RPMI7951 (cell line): ENCODE data around the gene LMOD3. TPM values are rescaled to one million over a fixed set of nuclear protein-coding genes. Genes with fewer than 3 reads are reported as not detected.
A peak's percentile ranks its signal among the peaks of the same experiment; 100 is the strongest.

Experiments used
- DNase-seq: peaks from one replicate; pipeline ENCODE4 v3.0.0-alpha.2; 2012; ENCODE audit warnings: low read depth
- total RNA-seq: library from RNA; depleted of rRNA; stranded (reverse); fragments of >200 nt; shearing (Covaris generic); gene quantifications from 2 replicates; pipeline ENCODE4 v1.2.3, GENCODE V29; 2014

The LMOD3 gene
- total RNA-seq, 1 experiment from 2014 or later = not detected

- no peak for DNase-seq
Measured at GRCh38 chr3:69092030-69092516, 30.3 kb downstream of the LMOD3 start.

- no peak for DNase-seq
Measured at GRCh38 chr3:69091389-69092029, 30.9 kb downstream of the LMOD3 start.

- DNase-seq = peak; percentile 63
Measured at GRCh38 chr3:69090021-69090420, 32.4 kb downstream of the LMOD3 start.

GRCh38 chr3:69088063-69088462 is 34.3 kb downstream of the LMOD3 start:
- DNase-seq = peak; percentile 69

- DNase-seq = no peak
Measured at GRCh38 chr3:69087030-69087791, 35.2 kb downstream of the LMOD3 start.

GRCh38 chr3:69085833-69086722 is 36.3 kb downstream of the LMOD3 start:
- DNase-seq = peak; percentile 97

GRCh38 chr3:69085168-69085832 is 37.1 kb downstream of the LMOD3 start:
- DNase-seq = peak; percentile 30

GRCh38 chr3:69084326-69085167 is 37.8 kb downstream of the LMOD3 start, which contains the start of gene ARL6IP5:
Gene ARL6IP5 (plus strand): TSS chr3:69084937. CDS start chr3:69085048, 111 bp downstream.
- peak; percentile 95 for DNase-seq

- DNase-seq = peak; percentile 84
Measured at GRCh38 chr3:69082805-69083204, 39.6 kb downstream of the LMOD3 start.

GRCh38 chr3:69082361-69082760 is 40.0 kb downstream of the LMOD3 start:
- DNase-seq = no peak

GRCh38 chr3:69081583-69082262 is 40.7 kb downstream of the LMOD3 start:
- DNase-seq = peak; percentile 72

- peak; percentile 85 for DNase-seq
Measured at GRCh38 chr3:69080233-69080920, 42.0 kb downstream of the LMOD3 start, which contains the start of gene UBA3. Gene UBA3 (minus strand): TSS chr3:69080365. CDS start chr3:69080353, 12 bp downstream.

- DNase-seq = peak; percentile 10
Measured at GRCh38 chr3:69079269-69080159, 42.9 kb downstream of the LMOD3 start.

- DNase-seq = no peak
Measured at GRCh38 chr3:69072928-69073327, 49.5 kb downstream of the LMOD3 start.

GRCh38 chr3:69066121-69066520 is 56.3 kb downstream of the LMOD3 start:
- no peak for DNase-seq

GRCh38 chr3:69065318-69065964 is 57.0 kb downstream of the LMOD3 start:
- DNase-seq = no peak

- no peak for DNase-seq
Measured at GRCh38 chr3:69063636-69064035, 58.8 kb downstream of the LMOD3 start.

- DNase-seq = no peak
Measured at GRCh38 chr3:69059688-69060087, 62.7 kb downstream of the LMOD3 start.
